Suprapubic skin (tissue), 4 donors: ENCODE data around the gene CIB4. TPM values are rescaled to one million over a fixed set of nuclear protein-coding genes. Genes with fewer than 3 reads are reported as not detected.

Source experiments
- DNase-seq, 2 donors: peaks; one replicate each; pipeline ENCODE4 v3.0.0-alpha.2; 2019; ENCODE audit warnings: low spot score in 2 of 2
- H3K27ac ChIP-seq: fragments of 200-600 bp; sonication (generic); one replicate; pipeline ENCODE4 v1.5.1; 2019
- H3K27me3 ChIP-seq: fragments of 200-600 bp; sonication (generic); one replicate; pipeline ENCODE4 v1.5.1; 2019
- H3K36me3 ChIP-seq: fragments of 200-600 bp; sonication (generic); one replicate; pipeline ENCODE4 v1.5.1; 2019
- H3K4me1 ChIP-seq: fragments of 200-600 bp; sonication (generic); one replicate; pipeline ENCODE4 v1.5.1; 2019
- H3K4me3 ChIP-seq: fragments of 200-600 bp; sonication (generic); one replicate; pipeline ENCODE4 v1.5.1; 2019; ENCODE audit warnings: mild to moderate bottlenecking
- H3K9me3 ChIP-seq: fragments of 200-600 bp; sonication (generic); one replicate; pipeline ENCODE4 v1.5.1; 2019
- EP300 ChIP-seq: sonication (generic); formaldehyde crosslinking; IDR thresholded peaks from one replicate; pipeline ENCODE4 v1.6.1; 2017; ENCODE audit warnings: antibody characterized with exemption
- POLR2A ChIP-seq, 2 donors: fragments of 450-650 bp; IDR thresholded peaks; one replicate each; pipeline ENCODE4 v1.6.1; 2017; ENCODE audit warnings: antibody characterized with exemption in 2 of 2, mild to moderate bottlenecking in 2 of 2, moderate library complexity in 2 of 2
- POLR2AphosphoS5 ChIP-seq, 3 donors: sonication (generic); formaldehyde crosslinking; IDR thresholded peaks; one replicate each; pipeline ENCODE4 v1.6.1; 2017; ENCODE audit warnings: antibody characterized with exemption in 3 of 3
- WGBS: methylation state at CpG from one replicate; pipeline ENCODE4 v1.1.5; 2018; 5-methylcytosine and 5-hydroxymethylcytosine counted together
- total RNA-seq, 4 donors: library from RNA; depleted of rRNA; stranded (reverse); fragments of >200 nt; gene quantifications; one replicate each; pipeline ENCODE4 v1.1.0, GENCODE V29; 2016
- TF ChIP-seq, protein P1 (sequence below), 2 donors: fragments of 200-600 bp in 1 of 2; fragments of 450-650 bp in 1 of 2; sonication (generic) in 1 of 2; IDR thresholded peaks; one replicate each; pipeline ENCODE4 v1.5.1; 2016 to 2019; ENCODE audit warnings: antibody characterized with exemption in 2 of 2, mild to moderate bottlenecking in 1 of 2, moderate library complexity in 1 of 2

The CIB4 gene
- total RNA-seq, 4 donors from 2014 or later = not detected

DNA sequence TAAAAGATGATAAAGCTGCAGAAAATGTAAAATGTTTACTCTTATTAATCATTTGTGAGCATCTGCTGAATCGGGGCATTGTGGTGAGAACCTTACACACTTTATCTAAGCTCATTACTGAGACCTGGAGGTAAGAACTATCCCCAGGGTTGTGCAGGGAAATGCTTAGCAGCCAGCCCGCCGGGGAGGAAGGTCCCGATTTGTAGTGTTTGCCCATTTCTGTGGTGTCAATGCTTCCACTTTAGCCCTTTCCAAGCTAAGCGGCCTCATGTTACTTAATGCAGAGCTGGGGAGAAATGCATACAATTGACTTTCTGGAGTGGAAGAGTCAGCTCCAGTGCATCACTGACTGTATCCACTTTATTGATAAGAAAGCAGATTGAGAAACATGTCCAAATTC is 30.5 kb upstream of the CIB4 start:
- DNase-seq = no peak
- Histone ChIP-seq H3K36me3 (no peaks in the 10 kb centered on the region), H3K4me1 (no peaks in the 10 kb centered on the region), H3K27me3 (peaks cover 48% of the 10 kb centered on the region), H3K4me3 (no peak overlapping the region), H3K27ac (no peak overlapping the region), H3K9me3 (no peaks in the 10 kb centered on the region)
- 88% methylated on average over 5 of the region's 5 CpGs for WGBS
- TF ChIP-seq POLR2A (IDR thresholded peaks at IDR 0.05) (no peak), EP300 (no peak), POLR2AphosphoS5 (IDR thresholded peaks at IDR 0.05) (no peak)
- TF ChIP-seq, protein P1, sequence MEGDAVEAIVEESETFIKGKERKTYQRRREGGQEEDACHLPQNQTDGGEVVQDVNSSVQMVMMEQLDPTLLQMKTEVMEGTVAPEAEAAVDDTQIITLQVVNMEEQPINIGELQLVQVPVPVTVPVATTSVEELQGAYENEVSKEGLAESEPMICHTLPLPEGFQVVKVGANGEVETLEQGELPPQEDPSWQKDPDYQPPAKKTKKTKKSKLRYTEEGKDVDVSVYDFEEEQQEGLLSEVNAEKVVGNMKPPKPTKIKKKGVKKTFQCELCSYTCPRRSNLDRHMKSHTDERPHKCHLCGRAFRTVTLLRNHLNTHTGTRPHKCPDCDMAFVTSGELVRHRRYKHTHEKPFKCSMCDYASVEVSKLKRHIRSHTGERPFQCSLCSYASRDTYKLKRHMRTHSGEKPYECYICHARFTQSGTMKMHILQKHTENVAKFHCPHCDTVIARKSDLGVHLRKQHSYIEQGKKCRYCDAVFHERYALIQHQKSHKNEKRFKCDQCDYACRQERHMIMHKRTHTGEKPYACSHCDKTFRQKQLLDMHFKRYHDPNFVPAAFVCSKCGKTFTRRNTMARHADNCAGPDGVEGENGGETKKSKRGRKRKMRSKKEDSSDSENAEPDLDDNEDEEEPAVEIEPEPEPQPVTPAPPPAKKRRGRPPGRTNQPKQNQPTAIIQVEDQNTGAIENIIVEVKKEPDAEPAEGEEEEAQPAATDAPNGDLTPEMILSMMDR (IDR thresholded peaks at IDR 0.05) = no peak

GRCh38 chr2:26670931-26671460 is 29.8 kb upstream of the CIB4 start:
- H3K27me3 ChIP-seq = peaks cover 48% of the 10 kb centered on the region

DNA sequence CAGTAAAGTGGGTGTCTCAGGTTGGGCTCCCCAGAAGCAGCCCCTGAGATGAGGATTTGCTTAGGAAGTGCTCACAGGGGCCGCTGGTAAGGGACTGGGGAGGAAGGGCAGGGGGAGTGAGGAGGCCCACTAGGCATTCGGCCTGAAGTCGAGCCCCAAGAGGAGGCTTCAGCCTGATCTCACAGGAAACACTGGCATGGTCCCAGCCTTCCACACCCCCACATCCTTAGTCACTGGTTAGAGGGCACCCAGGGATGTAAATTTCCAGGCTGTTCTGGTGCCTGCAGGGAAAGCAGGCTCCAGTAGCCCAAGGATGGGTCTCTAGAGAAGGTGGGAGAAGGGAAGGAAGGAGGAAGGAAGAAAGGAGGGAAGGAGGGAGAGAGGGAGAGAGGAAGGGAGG is 29.0 kb upstream of the CIB4 start:
- Histone ChIP-seq H3K27ac (no peak overlapping the region), H3K4me1 (no peaks in the 10 kb centered on the region), H3K27me3 (peaks cover 52% of the 10 kb centered on the region), H3K9me3 (no peaks in the 10 kb centered on the region), H3K4me3 (no peak overlapping the region), H3K36me3 (no peaks in the 10 kb centered on the region)
- DNase-seq = peak in 1 of 2 donors; percentile 33
- TF ChIP-seq, protein P1 (IDR thresholded peaks at IDR 0.05) = no peak
- no peak for TF ChIP-seq POLR2AphosphoS5 (IDR thresholded peaks at IDR 0.05)
- no peak for TF ChIP-seq EP300
- no peak for TF ChIP-seq POLR2A (IDR thresholded peaks at IDR 0.05)
- WGBS = 17% methylated on average over 3 of the region's 3 CpGs

More at GRCh38 chr2:26670931-26671460, 29.8 kb upstream of the CIB4 start:
- Histone ChIP-seq H3K4me1 (no peaks in the 10 kb centered on the region), H3K4me3 (no peak overlapping the region), H3K9me3 (no peaks in the 10 kb centered on the region), H3K36me3 (no peaks in the 10 kb centered on the region), H3K27ac (no peak overlapping the region)
- WGBS = 85% methylated on average over 2 of the region's 5 CpGs
- no peak for DNase-seq
- TF ChIP-seq EP300 (no peak), POLR2AphosphoS5 (IDR thresholded peaks at IDR 0.05) (no peak), POLR2A (IDR thresholded peaks at IDR 0.05) (no peak)
- TF ChIP-seq, protein P1 (IDR thresholded peaks at IDR 0.05) = no peak

- DNase-seq = peak; percentile 14 to 44
- Histone ChIP-seq H3K27me3 (peaks cover 52% of the 10 kb centered on the region), H3K4me3 (no peak overlapping the region), H3K27ac (no peak overlapping the region), H3K4me1 (no peaks in the 10 kb centered on the region), H3K36me3 (no peaks in the 10 kb centered on the region), H3K9me3 (no peaks in the 10 kb centered on the region)
- TF ChIP-seq POLR2A (IDR thresholded peaks at IDR 0.05) = no peak
- TF ChIP-seq, protein P1 (IDR thresholded peaks at IDR 0.05) = no peak
- no peak for TF ChIP-seq POLR2AphosphoS5 (IDR thresholded peaks at IDR 0.05)
- TF ChIP-seq EP300 = no peak
- WGBS = 57% methylated on average over 8 of the region's 8 CpGs
Observed at GRCh38 chr2:26668856-26669750, 27.9 kb upstream of the CIB4 start.

DNA sequence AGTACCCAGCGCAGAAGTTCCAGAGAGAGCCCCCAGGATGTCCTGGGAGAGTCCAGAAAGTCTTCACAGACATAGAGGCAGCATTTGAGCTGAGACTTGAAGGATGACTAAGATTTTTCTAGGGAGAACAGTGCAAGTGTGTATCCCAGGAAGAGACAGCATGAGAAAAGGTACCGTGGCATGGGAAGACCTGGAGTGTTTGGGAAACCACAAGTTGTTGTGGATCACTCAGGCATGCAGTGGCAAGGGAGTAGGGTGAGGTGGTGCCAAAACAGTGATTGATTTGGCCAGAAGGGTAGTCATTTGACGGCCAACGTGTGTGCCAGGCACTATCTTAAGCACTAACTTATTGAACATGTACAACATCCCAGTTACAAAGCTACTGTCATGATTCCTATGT is 26.9 kb upstream of the CIB4 start:
- WGBS = 74% methylated on average over 4 of the region's 4 CpGs
- TF ChIP-seq, protein P1 (IDR thresholded peaks at IDR 0.05) = no peak
- TF ChIP-seq EP300 = no peak
- no peak for TF ChIP-seq POLR2A (IDR thresholded peaks at IDR 0.05)
- TF ChIP-seq POLR2AphosphoS5 (IDR thresholded peaks at IDR 0.05) = no peak
- Histone ChIP-seq H3K4me3 (no peak overlapping the region), H3K4me1 (no peaks in the 10 kb centered on the region), H3K9me3 (no peaks in the 10 kb centered on the region), H3K36me3 (no peaks in the 10 kb centered on the region), H3K27me3 (peaks cover 42% of the 10 kb centered on the region), H3K27ac (no peak overlapping the region)
- DNase-seq = peak in 1 of 2 donors; percentile 8
